ENCODE measurements around the gene FCMR.

The FCMR gene

DNA sequence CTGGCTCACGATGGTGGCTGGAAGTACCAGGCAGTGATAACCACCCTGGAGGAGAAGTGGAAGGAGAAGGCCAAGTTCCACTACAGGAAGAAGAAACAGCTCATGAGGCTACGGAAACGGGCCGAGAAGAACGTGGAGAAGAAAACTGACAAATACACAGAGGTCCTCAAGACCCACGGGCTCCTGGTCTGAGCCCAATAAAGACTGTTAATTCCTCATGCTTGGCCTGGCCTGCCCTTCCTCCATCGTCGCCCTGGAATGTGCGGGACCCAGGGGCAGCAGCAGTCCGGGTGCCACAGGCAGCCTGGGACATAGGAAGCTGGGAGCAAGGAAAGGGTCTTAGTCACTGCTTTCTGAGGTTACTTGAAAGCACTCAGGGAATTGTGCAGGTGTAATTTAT lies 13.7 kb downstream of the FCMR start:
- DNase-seq (ENCODE audit: low read depth): no peak
- TF ChIP-seq, protein P1, sequence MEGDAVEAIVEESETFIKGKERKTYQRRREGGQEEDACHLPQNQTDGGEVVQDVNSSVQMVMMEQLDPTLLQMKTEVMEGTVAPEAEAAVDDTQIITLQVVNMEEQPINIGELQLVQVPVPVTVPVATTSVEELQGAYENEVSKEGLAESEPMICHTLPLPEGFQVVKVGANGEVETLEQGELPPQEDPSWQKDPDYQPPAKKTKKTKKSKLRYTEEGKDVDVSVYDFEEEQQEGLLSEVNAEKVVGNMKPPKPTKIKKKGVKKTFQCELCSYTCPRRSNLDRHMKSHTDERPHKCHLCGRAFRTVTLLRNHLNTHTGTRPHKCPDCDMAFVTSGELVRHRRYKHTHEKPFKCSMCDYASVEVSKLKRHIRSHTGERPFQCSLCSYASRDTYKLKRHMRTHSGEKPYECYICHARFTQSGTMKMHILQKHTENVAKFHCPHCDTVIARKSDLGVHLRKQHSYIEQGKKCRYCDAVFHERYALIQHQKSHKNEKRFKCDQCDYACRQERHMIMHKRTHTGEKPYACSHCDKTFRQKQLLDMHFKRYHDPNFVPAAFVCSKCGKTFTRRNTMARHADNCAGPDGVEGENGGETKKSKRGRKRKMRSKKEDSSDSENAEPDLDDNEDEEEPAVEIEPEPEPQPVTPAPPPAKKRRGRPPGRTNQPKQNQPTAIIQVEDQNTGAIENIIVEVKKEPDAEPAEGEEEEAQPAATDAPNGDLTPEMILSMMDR (IDR thresholded peaks at IDR 0.05; ENCODE audit: low read depth, low read length, missing control alignments): no peak
- no peak overlapping the region for H3K4me3 ChIP-seq (ENCODE audit: low read depth, low read length)

DNA sequence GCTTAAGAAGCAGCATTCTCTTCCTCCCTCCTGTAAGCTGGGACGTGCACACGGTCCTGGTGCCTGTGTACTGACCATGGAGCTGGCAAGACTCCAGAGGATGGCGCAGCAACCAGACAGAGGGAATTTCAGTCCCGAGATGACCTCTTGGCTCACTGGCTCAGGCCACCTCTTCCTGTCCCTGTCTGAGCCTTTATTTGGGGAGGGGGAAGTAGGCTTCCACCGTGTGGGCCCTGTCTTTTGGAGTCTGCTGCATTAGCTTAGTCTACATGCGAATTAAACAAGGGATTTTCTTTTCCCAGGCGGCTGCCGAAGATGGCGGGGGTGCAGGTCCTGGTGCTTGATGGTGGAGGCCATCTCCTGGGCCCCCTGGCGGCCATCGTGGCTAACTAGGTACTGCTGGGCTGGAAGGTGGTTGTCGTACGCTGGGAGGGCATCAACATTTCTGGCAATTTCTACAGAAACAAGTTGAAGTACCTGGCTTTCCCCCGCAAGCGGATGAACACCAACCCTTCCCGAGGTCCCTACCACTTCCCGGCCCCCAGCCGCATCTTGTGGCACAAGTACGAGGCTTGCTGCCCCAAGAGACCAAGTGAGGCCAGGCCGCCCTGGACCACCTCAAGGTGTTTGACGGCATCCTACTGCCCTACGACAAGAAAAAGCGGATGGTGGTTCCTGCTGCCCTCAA lies 14.3 kb downstream of the FCMR start:
- TF ChIP-seq, protein P1 (IDR thresholded peaks at IDR 0.05; ENCODE audit: low read depth, low read length, missing control alignments): peak; percentile 6
- no peak overlapping the region for H3K4me3 ChIP-seq (ENCODE audit: low read depth, low read length)
- no peak for DNase-seq (ENCODE audit: low read depth)

DNA sequence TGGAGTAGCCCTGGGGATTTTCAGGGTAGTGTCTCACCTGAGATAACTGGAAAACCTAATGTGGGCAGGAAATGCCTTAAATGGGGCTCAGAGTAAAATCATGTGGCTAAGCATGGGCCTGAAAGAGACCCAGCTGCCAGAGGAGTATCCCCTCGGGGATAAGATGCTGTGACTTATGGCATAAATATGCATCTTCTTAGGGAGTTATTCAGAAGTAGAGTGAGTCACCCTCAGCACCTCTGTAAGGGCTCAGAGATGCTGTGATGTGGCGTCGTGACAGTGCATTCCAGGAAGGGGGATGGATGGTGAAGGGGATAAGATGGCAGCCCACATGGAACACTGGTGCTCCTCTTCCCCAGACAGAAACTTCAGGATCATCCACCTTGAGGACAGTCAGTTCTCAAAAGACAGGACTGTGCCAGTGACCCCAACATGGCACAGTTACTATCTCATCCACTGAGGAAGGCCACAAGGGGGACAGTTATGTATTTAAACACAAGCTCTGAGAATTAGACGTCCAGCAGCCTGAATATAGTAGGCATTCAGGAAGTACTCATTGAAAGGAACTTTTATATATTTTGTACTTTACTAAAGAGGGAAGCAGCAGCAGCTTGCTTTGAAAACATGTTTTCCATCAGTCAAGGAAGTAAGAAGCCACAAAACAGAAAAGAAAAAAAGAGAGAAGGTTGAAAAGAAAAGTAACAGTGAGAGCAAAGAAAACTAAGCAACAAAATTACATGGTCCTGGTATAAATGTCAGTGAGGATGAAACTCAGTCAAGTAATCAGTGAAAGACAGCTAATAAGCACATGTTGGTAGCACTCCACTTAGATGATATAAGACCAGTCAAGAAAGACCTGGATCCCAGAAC lies 16.2 kb downstream of the FCMR start:
- DNase-seq (ENCODE audit: low read depth): no peak
- TF ChIP-seq, protein P1 (IDR thresholded peaks at IDR 0.05; ENCODE audit: low read depth, low read length, missing control alignments): no peak

DNA sequence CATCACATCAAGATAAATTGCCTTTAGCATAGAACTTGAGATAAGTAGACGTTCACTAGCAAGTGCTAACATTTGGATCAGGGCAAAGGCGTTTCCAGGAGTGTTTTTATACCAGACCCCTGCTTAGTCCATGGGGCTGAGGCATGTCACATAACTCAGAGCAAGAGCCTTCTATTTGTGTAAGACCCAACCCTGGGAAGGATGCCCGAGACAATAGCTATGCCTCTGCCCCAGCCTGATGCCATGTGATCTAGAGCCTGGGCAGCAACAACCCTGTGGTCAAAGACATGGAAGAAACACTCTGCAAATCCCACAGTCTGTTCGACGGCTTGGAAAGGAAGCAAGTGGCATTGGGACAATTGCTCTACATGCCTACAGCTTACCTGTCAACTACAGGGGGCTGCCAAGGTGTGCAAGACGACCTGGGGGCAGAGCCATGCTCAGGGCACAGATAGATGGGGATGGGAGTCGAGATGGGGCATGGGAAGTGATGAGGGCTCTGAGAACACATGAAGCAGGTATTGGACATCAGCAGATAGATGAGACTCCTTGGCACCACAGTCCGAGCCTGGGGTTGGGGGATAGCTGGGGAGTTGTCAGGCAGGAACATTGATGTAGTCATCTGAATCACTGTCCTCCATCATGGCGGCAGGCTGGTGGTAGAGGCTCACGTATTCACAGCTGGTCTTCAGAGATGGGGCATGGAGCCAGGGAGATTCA lies 17.2 kb downstream of the FCMR start:
- no peak overlapping the region for H3K4me3 ChIP-seq (ENCODE audit: low read depth, low read length)
- no peak for DNase-seq (ENCODE audit: low read depth)
- TF ChIP-seq, protein P1 (IDR thresholded peaks at IDR 0.05; ENCODE audit: low read depth, low read length, missing control alignments): no peak

More for the DNA sequence above, 16.2 kb downstream of the FCMR start:
- no peak overlapping the region for H3K4me3 ChIP-seq (ENCODE audit: low read depth, low read length)

DNA sequence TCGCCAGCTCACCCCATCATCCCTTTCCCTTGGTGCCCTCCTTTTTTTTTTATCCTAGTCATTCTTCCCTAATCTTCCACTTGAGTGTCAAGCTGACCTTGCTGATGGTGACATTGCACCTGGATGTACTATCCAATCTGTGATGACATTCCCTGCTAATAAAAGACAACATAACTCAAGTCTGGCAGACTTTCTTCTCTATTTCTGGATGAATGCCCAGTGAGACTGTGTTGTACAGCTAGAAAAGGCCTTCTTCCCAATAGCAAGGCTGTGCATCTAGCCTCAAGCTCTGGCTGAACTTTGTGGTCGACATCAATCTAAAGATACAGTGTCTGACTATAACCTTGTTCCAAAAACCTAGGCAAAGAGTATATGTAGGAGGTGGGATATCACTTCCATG lies 18.1 kb downstream of the FCMR start:
- TF ChIP-seq, protein P1 (IDR thresholded peaks at IDR 0.05; ENCODE audit: low read depth, low read length, missing control alignments): no peak
- no peak for DNase-seq (ENCODE audit: low read depth)
- H3K4me3 ChIP-seq (ENCODE audit: low read depth, low read length): no peak overlapping the region

DNA sequence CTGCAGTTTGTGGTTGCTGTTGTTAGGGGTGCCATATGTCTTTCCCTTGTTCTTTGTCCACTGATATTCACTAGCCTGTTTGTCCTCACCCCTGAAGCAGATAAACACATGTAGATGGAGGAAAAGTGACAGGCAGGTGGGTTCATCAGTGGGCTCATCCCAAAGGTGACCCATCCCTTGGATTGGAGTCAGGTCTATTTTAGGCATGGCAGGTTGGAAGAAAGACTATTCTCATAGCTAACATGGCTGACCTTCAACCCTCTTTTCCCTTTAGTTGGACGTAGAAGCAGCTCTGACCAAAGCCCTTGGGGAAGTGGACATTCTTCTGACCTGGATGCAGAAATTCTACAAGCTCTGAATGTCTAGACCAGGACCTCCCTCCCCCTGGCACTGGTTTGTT lies 19.0 kb downstream of the FCMR start:
- TF ChIP-seq, protein P1 (IDR thresholded peaks at IDR 0.05; ENCODE audit: low read depth, low read length, missing control alignments): no peak
- no peak for DNase-seq (ENCODE audit: low read depth)
- H3K4me3 ChIP-seq (ENCODE audit: low read depth, low read length): no peak overlapping the region
